ENCODE data around the gene CACNA1C.

Gene CACNA1C

DNA sequence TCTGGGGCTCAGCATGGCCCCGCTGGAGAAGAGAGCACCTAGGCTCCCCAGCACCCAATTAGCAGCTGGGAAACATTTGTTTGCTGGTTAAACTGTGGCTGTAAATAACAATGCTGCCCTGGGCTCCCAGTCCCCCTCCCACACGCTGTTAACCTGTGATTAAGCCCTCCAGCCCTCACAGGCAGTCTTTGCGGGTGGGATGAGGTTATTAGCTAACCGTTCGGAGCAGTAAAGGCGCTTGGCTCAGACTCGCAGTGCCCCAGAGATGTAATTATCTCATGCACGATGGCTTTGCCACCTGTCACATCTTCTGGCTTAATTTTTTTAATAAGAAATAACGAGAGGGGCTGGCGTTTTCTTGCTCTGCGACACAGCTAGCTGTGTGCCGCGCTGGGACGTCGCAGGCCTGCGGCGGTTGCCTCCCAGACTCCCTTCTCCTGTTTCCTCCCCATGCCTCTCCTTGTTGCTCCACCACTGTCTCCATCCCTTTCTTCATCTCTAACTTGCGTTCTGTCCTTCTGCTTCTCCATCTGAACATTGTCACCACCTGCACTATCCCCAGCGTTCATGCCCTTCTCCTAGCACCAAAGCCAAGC, 502.8 kb downstream of the CACNA1C start:
- no peak for DNase-seq (ENCODE audit: low spot score)

DNA sequence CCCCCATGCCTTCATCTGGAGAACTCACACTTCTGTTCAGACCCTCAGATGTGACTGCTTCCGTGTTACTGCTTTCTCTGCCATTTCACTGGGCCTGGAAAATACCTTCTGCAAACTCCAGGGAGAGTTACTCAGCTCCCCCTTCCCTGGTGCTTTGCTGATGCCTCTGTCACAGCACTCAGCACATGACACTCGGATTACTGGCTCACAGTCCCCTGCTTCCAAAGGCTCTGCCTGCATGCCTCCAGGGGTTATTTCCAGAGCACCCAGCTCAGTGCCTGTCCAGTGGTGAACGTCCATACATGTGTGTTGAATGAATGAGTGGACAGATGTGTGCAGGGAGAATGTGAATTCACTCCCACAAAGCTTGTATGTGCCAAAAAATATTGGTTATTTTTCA, 504.8 kb downstream of the CACNA1C start:
- no peak for DNase-seq (ENCODE audit: low spot score)

DNA sequence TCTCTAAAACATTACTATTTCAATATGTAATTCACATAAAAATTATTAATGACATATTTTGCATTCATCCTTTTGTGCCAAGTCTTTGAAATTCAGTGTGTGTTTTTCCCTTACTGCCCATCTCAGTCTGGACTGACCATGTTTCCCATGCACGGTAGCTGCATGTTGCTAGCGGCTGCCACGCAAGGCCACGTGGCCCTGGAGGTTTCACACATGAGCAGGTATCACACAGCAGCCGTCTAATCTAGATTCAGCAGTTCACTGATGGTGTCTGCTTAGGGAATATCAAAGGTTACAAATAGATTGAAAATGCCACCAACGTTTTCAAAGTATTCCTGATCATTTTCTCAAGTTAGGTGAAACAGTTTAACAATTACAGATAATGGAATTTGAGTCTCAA, 507.1 kb downstream of the CACNA1C start:
- no peak for DNase-seq (ENCODE audit: low spot score)

DNA sequence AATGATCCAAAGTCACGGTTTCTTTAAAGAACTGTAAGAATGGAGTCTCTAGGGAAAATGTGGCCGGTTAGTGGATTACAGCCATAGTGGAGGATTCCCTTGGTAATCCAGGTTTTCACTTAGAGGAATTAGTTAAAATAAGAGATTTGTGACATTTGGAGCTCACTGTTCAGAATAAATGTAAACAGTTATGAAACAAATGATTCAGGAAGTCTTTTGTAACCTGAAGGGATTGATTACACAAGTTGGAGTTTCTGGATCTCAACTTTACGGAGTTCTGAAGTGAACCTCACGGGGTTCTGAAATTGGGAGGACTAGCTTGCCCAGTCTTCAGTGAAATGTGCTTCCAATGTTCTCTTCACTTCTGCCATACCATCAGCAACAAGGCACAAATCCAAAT, 507.6 kb downstream of the CACNA1C start:
- no peak for DNase-seq (ENCODE audit: low spot score)

DNA sequence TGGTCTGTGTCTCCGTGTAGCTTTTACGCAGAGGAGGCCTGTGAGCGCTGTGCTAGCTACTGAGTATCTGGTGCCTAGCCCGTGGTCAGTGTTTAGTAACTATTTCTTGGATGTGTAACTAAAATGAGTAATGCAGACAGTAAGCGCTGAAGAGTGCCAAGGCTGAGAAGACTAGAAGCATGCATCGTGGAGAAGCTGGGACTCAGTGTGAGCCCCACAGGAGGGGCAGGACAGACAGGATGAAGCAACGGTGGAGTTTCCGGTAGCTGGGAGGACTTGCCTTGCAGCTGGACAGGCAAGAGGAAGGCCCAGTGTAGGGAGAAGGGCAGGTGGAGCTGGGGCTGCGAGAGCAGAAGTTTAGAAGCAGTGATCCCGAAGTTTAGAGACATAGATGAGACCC, 508.6 kb downstream of the CACNA1C start:
- no peak for DNase-seq (ENCODE audit: low spot score)

DNA sequence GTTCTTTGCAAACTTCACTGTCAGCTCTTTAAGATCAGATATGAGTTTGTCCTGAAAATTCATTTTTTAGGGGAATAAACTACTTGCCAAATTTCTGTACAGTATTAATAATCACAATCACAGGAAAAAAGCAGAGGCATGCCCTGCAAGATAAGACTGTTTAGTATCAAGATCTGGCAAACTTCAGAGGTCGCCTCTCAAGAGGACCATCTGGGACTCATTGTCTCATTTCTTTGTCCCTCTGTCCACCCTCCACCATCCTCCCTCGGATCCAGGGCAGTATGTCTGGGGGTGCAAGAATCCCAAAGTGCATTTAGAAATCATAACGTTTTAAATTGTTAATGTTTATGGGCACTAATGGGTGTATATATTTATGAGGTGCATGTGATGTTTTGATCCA, 509.6 kb downstream of the CACNA1C start:
- DNase-seq (ENCODE audit: low spot score), result no peak

DNA sequence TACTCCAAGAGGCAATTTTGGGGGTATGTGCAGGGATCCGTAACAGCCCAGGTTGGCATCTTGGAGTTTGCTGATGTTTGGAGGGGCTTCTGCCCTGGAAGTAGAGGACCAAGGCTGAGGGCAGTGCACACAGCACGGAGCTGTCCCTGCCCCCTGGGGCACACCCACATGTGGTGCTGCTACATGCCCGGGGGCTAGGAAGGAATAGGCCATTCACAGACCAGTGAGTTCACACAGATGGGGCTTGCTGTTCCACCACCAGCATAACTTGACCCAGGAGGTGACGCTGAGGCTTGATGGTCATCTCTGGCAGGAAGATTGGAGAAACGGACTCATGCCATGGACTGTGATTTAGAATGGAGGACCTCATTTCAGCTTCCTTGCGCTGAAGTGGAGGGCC, 510.9 kb downstream of the CACNA1C start:
- DNase-seq (ENCODE audit: low spot score), result no peak

DNA sequence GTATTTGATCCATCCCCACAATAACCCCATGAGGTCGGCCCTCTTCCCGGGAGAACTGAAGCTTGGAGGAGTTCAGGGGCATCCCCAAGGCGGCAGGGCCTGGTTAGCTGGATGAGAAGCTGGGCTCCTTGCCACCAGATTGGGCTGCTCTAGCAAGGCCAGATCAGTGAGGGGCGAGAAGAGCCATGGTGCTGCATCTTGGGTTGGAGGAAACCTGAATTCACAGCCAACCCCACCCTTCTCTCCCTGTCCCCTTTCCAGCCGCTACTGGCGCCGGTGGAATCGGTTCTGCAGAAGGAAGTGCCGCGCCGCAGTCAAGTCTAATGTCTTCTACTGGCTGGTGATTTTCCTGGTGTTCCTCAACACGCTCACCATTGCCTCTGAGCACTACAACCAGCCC, 513.4 kb downstream of the CACNA1C start:
- no peak for DNase-seq (ENCODE audit: low spot score)

DNA sequence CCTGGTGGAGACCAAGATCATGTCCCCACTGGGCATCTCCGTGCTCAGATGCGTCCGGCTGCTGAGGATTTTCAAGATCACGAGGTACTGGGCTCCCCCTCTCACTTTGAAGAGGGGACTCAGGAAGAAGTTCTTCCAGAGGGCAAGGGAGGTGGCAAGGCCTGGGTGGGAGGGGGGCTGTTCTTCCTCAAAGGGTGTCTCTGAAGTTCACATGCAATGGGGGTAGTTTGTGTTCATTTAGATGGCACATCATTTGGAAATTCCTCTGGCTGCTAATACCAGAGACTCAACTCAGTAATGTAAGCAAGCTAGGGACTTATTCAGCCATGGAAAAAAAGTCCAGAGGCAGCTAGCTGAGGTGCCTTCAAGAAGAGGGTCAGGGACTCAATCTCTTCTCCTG, 514.9 kb downstream of the CACNA1C start:
- no peak for DNase-seq (ENCODE audit: low spot score)

DNA sequence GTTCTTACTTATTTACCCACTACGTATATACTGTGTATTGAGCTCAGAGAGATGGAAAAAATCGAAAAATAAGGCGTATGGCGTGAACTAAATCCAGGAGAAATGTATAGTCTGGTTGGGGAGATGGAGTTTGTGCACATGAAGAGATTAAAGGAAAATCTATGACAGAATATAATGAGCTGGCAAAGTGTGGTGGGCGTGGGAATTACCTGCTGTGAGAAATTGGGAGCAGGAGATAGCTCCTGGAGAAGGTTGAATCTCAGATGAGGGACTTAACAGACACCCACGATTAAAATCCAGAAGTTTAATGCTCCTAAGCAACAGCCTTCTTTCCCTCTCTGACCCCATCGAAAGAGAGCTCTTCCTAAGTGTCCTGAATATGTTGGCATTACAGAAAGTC, 517.8 kb downstream of the CACNA1C start:
- no peak for DNase-seq (ENCODE audit: low spot score)

DNA sequence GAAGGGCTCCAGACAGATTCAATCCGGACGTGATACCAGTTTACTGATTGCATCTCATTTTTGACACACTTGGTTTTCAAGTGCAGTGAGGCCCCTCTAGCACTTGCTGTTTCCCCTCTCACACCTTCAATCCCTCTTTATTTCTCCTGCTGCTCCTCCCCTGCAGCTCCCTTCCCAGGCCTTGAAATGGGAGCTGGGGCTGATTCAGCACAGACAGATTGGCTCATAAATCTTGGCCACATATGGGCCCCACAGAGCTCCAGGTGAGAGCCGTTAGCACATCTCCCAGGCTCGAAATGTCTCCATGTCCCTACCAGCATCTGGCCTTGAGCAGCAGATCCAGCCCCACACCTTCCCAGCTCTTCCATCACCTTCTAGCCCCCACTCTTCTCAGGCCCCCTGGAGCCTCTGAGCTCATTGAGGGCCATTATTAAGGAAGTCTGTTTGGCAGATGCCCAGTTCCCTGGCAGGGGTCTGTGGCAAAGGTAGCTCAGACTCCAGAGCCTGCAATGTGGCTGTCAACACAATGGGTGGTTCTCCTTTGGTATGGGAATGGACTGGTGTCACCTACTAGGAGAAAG, 521.7 kb downstream of the CACNA1C start:
- no peak for DNase-seq (ENCODE audit: low spot score)

DNA sequence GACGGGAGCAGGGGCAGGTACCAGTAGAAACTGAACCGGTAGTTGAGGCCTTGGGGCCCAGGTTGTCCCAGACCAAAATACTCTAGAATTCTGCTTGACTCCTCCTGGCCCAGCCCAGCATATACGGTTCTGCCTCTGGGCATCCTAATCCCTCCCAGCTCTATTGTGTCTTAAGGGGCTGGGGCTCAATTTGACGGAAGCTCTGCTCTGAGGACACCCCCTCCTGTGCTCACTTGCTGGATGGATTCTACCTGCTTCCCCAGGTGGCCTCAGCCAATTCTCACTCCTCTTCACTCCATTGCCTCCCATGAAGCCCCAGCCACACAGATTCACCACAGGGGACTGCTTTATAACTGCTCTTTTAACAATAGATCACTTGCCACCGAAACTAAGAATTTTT, 522.5 kb downstream of the CACNA1C start:
- DNase-seq (ENCODE audit: low spot score), result no peak

DNA sequence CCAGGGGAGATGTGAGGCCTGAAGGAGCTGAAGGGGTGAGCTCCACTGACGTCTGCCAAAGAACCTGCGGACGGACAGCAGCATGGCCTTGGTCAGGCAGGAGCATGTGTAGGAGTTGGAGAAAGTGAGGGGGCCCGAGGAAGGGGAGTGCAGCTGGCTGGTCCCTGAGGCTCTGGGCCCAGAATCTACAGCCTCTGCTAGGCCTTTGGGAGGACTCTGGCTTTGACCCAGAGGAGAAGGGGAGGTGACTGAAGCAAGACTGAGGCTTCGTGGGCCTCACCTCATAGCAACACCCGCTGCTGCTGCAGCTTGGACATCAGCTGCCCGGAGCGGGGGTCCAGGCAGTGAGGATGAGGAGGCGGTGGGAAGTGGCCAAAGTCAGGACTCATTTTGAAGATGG, 525.4 kb downstream of the CACNA1C start:
- DNase-seq (ENCODE audit: low spot score), result no peak

DNA sequence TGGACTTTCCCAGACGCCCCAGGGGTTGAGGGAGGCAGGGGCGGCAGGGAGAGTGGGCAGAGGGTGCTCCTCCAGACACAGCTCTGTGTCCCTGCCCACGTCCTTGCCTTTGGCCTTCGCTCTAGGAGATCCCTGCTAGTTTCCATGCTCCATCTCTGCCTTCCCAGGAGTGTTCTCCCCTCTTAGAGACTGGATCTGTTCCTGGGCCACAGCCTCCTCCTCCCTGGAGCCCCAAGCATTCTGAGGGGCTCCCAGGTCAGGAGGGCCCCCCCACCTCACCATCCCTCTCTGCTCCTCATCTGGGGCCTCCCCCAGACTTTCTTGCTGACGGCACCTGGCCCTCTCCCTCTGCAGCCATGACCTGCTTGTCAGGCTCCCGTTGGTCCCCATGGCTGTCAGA, 526.0 kb downstream of the CACNA1C start:
- no peak for DNase-seq (ENCODE audit: low spot score)

DNA sequence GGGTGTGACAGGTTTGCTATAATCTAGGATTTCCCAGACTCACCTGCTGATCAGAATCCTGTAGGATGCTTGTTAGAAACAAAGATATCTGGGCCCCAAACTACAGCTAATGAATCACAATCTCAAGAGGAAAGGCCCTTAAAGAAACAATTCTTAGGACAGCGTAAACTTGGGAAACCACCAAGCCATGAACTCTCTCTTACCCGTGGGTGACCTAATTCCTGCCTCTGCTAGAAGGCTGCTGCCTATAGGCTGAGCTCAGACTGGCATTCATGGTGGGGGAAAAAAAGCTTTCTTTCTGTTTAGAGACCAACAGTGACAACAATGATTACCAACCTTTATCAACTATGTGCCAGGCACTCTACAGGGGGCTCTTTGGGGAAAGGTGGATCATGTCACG, 528.0 kb downstream of the CACNA1C start:
- no peak for DNase-seq (ENCODE audit: low spot score)

DNA sequence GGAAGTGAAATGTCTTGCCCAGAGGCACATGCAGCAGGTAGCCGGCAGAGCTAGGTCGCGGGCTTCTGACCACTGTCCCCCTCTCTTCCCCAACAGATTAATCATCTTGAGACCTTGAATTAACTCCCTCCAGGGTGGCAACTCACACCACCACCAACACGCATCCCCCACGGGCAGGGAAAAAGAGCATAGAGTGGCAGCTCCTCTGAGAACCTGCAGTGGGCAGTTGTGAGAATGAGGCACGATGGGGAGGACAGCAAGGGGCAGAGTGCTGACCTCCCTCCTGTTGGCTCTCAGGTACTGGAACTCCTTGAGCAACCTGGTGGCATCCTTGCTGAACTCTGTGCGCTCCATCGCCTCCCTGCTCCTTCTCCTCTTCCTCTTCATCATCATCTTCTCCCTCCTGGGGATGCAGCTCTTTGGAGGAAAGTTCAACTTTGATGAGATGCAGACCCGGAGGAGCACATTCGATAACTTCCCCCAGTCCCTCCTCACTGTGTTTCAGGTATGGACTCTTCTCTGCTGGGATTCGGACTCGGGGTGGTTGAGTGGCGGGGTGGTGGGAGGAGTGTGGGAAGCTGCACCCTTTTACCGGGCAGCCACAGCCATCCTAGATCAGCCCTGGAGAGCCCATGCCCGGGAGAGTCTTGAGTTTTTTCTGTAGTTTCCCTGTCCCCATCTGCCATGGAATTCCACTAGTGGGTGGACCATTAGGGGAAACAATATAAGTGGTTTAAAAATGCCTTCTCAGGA, 528.7 kb downstream of the CACNA1C start:
- no peak for DNase-seq (ENCODE audit: low spot score)

DNA sequence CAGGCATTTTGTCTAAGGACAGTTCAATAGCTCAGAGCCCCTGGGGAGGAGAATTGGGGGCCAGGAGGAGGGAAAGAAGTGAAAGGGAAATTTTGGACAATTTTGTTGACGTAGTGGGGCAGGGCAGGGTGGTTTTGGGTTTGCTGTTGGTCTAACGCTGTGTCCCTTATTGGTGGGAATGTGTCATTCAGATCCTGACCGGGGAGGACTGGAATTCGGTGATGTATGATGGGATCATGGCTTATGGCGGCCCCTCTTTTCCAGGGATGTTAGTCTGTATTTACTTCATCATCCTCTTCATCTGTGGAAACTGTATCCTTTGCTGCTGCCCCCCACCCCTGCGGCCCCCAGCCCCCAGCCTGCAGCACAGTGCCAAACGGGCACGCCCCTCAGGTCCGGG, 529.8 kb downstream of the CACNA1C start:
- peak; percentile 24 for DNase-seq (ENCODE audit: low spot score)

DNA sequence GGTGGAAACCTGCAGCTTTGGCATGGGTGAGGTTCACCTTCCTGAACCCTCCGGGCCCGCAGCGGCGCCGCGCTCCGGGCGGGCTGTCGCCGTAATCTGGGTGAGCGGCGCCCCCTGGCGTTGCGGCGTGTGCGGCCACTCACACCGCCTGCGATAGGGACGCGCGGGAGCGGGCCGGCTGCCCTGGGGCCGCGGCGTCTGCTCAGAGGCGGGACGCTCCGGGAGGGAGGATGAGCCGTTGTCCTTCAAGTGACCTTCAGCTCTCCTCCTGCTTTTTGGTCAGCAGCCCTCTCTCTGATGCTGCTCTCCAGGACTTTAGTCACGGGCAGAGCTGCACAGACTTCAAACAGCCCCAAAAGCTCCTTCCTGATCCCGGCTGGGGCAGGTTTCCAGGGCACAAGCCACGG, 530.3 kb downstream of the CACNA1C start:
- DNase-seq (ENCODE audit: low spot score), result peak; percentile 93

DNA sequence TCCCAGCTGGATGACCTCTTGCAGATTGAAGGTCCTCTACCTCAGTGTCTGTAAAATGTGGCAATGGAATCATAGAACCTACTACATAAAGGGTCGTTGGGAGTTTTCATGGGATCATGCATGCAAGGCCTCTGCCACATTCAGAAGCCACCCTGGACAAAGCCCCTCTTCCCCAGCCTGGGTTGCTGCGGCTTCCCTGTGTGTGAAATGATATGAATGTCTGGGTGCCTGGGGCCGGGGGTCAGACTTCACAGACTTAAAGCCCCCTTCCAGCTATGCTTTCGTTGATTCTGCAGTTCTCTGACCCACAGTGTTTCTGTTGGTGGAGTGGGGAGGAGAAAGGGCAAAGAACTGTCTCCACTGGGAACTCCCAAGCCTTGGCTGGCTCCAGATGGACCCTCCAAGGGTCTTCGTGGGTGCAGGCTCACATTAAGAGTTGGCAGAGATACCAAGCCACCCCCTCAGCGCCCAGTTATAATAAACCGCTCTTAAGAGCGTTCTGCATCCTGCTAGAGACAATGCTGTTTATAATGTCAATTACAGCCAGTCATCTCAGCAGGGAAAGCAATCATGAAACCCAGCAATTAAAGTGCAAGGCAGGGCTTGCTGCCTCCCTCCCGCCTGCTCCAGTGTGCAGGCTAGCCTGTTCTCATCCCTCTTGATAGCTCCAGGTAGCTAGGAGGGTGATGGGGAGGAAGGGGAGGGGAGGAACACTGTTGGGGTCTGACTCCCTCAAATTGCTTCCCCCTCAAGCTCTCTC, 531.0 kb downstream of the CACNA1C start:
- no peak for DNase-seq (ENCODE audit: low spot score)

DNA sequence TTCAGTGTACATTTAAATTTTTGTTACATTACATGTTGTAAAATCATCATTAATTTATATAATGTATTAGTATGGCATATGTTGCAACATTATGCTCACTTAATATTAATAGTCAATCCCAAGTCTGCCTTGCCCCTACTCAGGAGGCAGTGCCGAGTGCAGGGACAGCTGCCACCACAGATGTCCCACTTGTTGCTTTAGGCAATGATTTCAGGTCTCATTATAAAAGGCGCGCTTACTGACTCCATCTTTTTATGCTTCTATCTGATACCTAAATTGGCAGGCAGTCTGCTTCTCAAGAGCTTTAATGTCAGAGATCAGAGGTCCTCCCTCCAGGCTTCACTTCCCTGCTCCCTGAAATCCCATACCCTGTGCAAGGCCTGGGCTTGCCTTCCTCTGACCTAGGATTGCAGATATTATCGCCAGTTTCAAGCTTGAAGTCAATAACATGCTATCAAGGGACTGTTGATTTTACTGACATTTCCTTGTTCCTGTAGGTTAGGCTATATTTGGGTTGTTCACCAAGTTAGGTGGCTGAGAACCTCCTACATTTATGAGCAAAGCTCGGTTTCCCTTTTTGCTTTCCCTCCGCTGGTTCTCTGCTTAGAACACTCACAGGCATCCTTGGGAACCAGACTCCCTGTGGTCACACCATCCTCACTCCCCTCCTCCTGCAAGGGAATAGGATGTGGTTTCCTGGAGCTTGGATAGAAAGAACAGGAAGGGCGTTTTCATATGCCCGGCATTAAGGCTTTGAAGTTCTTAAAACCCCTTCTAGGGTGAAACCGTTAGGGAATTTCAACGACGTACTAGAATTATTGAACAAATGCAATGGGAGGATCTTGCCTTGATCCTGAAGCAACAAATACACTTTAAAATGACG, 533.6 kb downstream of the CACNA1C start:
- DNase-seq (ENCODE audit: low spot score), result no peak

DNA sequence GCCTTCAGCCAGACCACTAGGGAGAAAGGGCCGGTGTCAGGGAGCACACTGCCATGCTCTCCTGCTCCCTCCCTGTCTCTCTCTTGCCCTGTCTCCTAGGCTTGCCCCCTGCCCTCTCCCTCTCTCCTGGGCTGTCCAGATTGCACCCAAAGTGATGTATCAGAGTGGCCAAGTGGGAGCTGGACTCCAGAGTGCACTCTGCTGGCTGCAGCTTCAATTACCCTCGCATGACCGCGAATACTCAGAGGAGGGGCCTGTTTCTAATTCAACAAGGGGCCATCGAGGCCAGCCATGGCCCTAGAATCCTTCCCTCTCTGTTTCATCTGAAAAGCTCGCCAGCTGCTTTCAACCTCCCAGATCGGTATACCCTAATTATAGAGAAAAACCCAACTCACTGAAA, 535.6 kb downstream of the CACNA1C start:
- no peak for DNase-seq (ENCODE audit: low spot score)

DNA sequence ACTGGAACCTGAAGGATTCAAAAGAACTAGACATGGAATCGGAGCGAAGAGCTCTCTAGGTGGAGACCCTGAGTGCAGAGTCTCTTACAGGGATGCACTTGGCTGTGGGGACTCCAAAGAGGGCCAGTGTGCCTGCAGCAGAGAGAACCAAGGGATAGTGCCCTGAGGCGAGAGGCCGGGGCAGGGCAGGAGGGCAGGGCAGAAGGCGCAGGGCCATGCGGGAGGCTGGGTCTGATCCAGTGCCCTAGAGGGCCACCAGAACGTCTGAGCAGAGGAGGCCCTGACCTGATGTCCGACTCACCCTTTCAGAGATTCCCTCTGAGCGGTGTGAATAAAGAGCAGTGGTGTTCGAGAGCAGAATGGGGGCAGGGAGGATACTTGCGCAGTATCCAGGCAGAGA, 536.6 kb downstream of the CACNA1C start:
- no peak for DNase-seq (ENCODE audit: low spot score)

All from GM03348 (cell line).